Right atrium auricular region (tissue), 2 donors: Measurements from ENCODE around the gene TMEM86B. TPM values are rescaled to one million over a fixed set of nuclear protein-coding genes. Genes with fewer than 3 reads are reported as not detected.

Experiments
- DNase-seq: peaks from one replicate; pipeline ENCODE4 v3.0.0-alpha.2; 2019; ENCODE audit warnings: low spot score
- H3K27ac ChIP-seq, 2 donors: fragments of 200-600 bp; sonication (generic); 1 replicate in 1 of 2; 2 replicates in 1 of 2; pipeline ENCODE4 v1.5.1; 2016 to 2019
- H3K27me3 ChIP-seq, 2 donors: fragments of 200-600 bp; sonication (generic); one replicate each; pipeline versions ENCODE4 v1.5.1 to v1.6.0; 2017 to 2019
- H3K36me3 ChIP-seq: fragments of 200-600 bp; sonication (generic); one replicate; pipeline ENCODE4 v1.5.1; 2016
- H3K4me1 ChIP-seq, 2 donors: fragments of 200-600 bp; sonication (generic); one replicate each; pipeline versions ENCODE4 v1.5.1 to v1.6.0; 2017 to 2019
- H3K4me3 ChIP-seq, 2 donors: fragments of 200-600 bp; sonication (generic); 1 replicate in 1 of 2; 2 replicates in 1 of 2; pipeline ENCODE4 v1.5.1; 2017 to 2019; ENCODE audit warnings: mild to moderate bottlenecking in 1 of 2, moderate library complexity in 1 of 2
- H3K9me3 ChIP-seq, 2 donors: fragments of 200-600 bp; sonication (generic); one replicate each; pipeline ENCODE4 v1.5.1; 2019
- total RNA-seq, 2 donors: library from RNA; depleted of rRNA; stranded (reverse); fragments of >200 nt; gene quantifications; one replicate each; pipeline ENCODE4 v1.1.0, GENCODE V29; 2016
- TF ChIP-seq, protein P1 (sequence below), 2 donors: fragments of 200-600 bp; sonication (generic); IDR thresholded peaks; one replicate each; pipeline ENCODE4 v1.5.1; 2019; ENCODE audit warnings: antibody characterized with exemption in 2 of 2

The TMEM86B gene
- total RNA-seq, 2 donors from 2014 or later = 1.3 TPM; not detected in 1

GRCh38 chr19:55272142-55272541 is 43.6 kb upstream of the TMEM86B start:
- Histone ChIP-seq H3K36me3 (peaks cover 30% of the 10 kb centered on the region), H3K4me3 (no peak overlapping the region), H3K27ac (no peak overlapping the region), H3K9me3 (no peaks in the 10 kb centered on the region), H3K4me1 (no peaks in the 10 kb centered on the region), H3K27me3 (no peaks in the 10 kb centered on the region)
- TF ChIP-seq, protein P1, sequence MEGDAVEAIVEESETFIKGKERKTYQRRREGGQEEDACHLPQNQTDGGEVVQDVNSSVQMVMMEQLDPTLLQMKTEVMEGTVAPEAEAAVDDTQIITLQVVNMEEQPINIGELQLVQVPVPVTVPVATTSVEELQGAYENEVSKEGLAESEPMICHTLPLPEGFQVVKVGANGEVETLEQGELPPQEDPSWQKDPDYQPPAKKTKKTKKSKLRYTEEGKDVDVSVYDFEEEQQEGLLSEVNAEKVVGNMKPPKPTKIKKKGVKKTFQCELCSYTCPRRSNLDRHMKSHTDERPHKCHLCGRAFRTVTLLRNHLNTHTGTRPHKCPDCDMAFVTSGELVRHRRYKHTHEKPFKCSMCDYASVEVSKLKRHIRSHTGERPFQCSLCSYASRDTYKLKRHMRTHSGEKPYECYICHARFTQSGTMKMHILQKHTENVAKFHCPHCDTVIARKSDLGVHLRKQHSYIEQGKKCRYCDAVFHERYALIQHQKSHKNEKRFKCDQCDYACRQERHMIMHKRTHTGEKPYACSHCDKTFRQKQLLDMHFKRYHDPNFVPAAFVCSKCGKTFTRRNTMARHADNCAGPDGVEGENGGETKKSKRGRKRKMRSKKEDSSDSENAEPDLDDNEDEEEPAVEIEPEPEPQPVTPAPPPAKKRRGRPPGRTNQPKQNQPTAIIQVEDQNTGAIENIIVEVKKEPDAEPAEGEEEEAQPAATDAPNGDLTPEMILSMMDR (IDR thresholded peaks at IDR 0.05) = no peak
- DNase-seq = no peak

GRCh38 chr19:55270172-55270942 is 41.8 kb upstream of the TMEM86B start:
- Histone ChIP-seq H3K4me1 (no peaks in the 10 kb centered on the region), H3K27ac (no peak overlapping the region), H3K36me3 (peaks cover 26% of the 10 kb centered on the region), H3K9me3 (no peaks in the 10 kb centered on the region), H3K4me3 (no peak overlapping the region), H3K27me3 (no peaks in the 10 kb centered on the region)
- TF ChIP-seq, protein P1 (IDR thresholded peaks at IDR 0.05) = no peak
- no peak for DNase-seq

- DNase-seq = no peak
- TF ChIP-seq, protein P1 (IDR thresholded peaks at IDR 0.05) = no peak
- no peak overlapping the region for H3K4me3 ChIP-seq
- H3K36me3 ChIP-seq = peaks cover 23% of the 10 kb centered on the region
- H3K9me3 ChIP-seq = no peaks in the 10 kb centered on the region
- no peak overlapping the region for H3K27ac ChIP-seq
- H3K27me3 ChIP-seq = no peaks in the 10 kb centered on the region
- no peaks in the 10 kb centered on the region for H3K4me1 ChIP-seq
Observed at GRCh38 chr19:55269299-55269698, 40.7 kb upstream of the TMEM86B start.

DNA sequence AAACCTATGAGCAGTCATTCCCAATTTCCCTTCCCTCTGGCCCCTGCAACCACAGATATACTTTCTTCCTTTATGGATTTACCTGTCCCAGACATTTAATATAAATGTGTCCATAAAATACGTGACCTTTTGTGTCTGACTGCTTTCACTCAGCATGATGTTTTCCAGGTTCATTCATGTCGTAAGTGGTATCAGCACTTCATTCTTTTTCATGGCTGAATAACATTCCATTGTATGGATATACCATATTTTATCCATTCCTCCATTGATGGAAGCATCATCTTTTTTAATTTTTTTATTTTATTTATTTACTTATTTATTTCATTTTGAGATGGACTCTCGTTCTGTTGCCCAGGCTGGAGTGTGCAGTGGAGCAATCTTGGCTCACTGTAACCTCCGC is 38.3 kb upstream of the TMEM86B start:
- no peak for DNase-seq
- no peaks in the 10 kb centered on the region for H3K27me3 ChIP-seq
- no peaks in the 10 kb centered on the region for H3K4me1 ChIP-seq
- H3K27ac ChIP-seq = no peak overlapping the region
- H3K9me3 ChIP-seq = no peaks in the 10 kb centered on the region
- TF ChIP-seq, protein P1 (IDR thresholded peaks at IDR 0.05) = no peak
- H3K4me3 ChIP-seq = no peak overlapping the region
- H3K36me3 ChIP-seq = no peaks in the 10 kb centered on the region

DNA sequence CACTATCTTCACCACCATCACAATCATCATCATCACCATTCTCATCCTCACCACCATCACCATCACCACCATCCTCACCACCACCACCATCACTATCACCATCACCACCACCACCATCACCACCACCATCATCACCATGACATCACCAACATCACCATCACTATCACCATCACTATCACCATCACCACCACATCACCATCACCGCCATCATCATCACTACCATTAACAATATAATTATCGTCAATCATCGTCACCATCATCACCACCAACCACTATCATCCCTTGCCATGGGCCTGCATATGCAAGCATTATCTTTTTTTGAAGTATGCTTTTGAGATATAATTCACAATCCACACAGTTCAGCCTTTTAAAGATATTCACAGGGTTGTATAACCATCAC is 37.8 kb upstream of the TMEM86B start:
- no peaks in the 10 kb centered on the region for H3K36me3 ChIP-seq
- H3K9me3 ChIP-seq = no peaks in the 10 kb centered on the region
- no peak overlapping the region for H3K27ac ChIP-seq
- H3K4me1 ChIP-seq = no peaks in the 10 kb centered on the region
- no peak overlapping the region for H3K4me3 ChIP-seq
- no peak for DNase-seq
- TF ChIP-seq, protein P1 (IDR thresholded peaks at IDR 0.05) = no peak
- H3K27me3 ChIP-seq = no peaks in the 10 kb centered on the region
